Umbilical cord (tissue), 2 donors: ENCODE results near the gene HAGHL. TPM values are rescaled to one million over a fixed set of nuclear protein-coding genes. Genes with fewer than 3 reads are reported as not detected.
"Not testable (repeated sequence)": the region's sequence is repeated elsewhere in the genome, so short reads cannot be mapped to it uniquely, and the experiment has no call there.

Experiments
- DNase-seq: peaks from one replicate; pipeline ENCODE4 v3.0.0-alpha.2; 2015; ENCODE audit warnings: low spot score
- total RNA-seq: library from RNA; depleted of rRNA; stranded (reverse); fragments of >200 nt; gene quantifications from one replicate; pipeline ENCODE4 v1.2.3, GENCODE V29; 2014; ENCODE audit warnings: low replicate concordance; ENCODE audit not compliant: insufficient read depth

Gene HAGHL
- total RNA-seq, 1 donor from 2014 or later = 7.5 TPM

GRCh38 chr16:687499-687898 lies 39.4 kb upstream of the HAGHL start:
- DNase-seq = no peak

DNA sequence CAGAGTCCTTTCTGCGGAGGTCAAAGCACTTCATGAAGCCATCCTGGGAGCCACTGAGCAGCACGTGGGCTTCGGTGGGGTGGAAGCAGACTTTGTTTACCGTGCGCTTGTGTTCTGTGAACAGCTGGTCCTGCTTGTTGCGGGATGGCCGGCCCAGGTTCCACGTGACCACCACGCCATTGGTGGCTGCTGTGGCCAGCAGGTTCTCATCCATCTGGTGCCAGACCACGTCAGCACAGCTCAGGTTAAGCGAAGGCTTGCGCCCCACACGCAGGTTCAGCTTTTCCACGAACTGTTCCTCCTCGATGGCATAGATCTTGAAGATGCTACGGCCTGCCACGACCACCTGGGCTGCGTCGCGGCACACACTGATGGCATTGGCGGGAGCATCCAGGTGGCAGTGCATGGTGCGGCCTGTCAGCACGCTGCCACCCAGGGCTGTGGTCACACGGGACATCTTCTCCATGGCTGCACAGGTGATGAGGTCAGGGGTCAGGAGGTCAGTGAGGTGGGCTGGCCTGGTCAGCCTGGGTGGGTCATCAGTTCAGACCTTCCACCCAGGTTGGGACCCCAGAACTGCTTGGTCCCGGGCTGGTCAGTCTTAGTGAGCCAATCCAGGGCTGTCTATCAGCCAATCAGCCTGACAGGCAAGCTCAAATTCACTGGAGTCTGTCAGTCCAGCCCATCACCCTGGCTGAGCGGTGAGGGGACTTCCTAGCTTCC lies 37.6 kb upstream of the HAGHL start:
- no peak for DNase-seq

DNA sequence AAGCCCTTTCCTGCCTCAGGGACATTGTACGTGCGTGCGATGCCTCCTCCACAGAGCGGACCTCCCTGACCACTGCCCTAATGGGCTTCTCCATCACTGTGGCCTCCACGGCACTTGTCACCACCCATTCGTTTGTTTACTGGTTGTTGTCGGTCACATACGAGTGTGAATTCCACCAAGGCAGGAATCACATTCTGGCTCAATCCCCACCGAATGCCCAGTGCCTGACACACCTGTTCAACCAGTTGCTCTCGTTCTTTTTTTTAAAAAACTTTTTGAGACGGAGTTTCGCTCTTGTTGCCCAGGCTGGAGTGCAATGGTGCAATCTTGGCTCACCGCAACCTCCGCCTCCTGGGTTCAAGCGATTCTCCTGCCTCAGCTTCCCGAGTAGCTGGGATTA lies 35.7 kb upstream of the HAGHL start:
- DNase-seq = not testable (repeated sequence)

GRCh38 chr16:692356-693108 lies 34.4 kb upstream of the HAGHL start:
- DNase-seq = no peak

DNA sequence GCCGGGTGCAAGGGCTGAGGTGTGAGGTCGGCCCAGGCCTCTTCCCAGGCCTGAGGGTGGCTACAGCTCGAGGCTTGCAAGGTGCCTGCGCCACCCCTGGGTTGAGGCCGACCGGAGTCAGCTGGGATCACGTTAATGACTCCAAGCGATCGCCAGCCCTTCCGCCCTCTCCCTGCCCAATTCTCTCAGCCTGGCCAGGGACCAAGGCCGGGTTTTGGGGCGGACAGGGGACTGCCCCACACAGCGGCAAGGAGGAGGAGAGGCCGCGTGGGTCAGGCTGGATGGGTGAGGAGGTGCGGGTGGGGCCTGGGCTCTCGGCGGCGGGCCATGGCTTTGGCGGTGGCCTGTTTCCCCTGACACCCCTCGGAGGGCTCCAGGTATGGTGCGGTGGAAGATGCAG lies 33.5 kb upstream of the HAGHL start:
- DNase-seq = no peak

GRCh38 chr16:693766-694165 lies 33.1 kb upstream of the HAGHL start:
- no peak for DNase-seq

GRCh38 chr16:694187-694862 lies 32.6 kb upstream of the HAGHL start:
- DNase-seq = no peak

- no peak for DNase-seq
Observed at GRCh38 chr16:694863-695354, 32.0 kb upstream of the HAGHL start.

DNA sequence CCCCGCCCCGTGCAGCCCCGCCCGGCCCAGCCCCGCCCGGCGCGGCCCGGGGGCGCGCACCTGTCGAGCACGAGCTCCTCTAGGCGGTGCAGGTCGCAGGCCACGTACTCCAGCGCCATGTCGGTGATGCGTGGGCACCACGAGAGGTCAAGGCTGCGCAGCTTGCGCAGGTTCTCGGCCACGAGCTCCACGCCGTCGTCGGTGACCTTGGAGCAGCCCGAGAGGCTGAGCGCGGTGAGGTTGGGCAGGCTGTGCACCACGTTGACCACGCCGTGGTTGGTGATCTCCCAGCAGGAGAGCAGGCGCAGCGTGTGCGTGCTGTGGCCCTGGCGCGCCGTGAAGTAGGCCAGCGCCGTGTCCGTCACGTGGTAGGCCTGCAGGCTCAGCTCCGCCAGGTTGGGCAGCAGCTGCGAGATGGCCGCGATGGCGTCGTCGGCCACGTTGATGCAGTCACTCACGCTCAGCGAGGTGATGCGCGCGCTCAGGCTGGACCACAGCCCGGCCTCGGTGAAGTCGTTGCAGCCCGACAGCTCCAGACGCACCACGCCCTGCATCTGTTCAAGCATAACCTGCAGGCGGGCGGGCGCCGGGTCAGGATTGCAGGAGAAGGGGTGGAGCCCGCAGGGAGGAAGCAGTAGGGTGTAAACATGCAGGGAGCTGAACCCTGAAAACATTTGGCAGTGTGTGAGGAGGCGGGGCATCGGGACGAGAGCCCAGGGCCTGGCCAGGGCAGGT lies 31.4 kb upstream of the HAGHL start:
- no peak for DNase-seq

DNA sequence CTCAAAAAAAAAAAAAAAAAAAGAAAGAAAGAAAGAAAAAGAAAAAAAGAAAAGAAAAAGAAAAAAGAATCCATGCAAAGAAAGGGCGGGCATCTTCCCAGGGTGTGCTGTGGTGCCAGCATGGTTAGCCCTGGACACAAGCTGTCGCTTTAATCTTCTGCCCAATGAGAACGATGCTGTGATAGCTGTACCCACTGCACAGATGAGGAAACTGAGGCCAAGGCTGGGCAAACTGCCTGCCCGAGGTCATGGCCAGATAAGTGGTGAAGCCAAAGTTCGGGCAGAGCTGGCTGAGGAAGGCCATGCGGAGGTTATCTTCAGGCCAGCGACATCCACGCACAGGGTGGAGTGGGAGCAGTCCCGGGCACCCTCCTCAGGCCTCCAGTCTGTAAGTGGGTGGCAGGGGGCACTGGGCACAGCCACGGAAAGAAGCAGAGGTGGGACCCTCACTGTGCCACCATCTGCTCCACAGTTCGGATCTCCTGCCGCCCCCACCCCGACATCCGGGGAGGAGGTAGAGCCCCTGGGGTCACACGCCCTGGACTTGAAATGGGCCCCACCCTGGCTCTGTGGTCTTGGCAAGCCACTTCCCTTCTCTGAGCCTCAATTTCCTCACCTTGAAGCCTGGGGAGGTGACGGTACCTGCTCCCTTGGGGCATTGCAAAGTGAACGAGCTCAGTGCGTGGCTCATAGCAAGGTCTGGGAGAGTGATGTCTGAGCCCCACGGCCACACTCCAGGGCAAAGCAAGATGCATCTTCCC lies 27.8 kb upstream of the HAGHL start:
- DNase-seq = no peak

DNA sequence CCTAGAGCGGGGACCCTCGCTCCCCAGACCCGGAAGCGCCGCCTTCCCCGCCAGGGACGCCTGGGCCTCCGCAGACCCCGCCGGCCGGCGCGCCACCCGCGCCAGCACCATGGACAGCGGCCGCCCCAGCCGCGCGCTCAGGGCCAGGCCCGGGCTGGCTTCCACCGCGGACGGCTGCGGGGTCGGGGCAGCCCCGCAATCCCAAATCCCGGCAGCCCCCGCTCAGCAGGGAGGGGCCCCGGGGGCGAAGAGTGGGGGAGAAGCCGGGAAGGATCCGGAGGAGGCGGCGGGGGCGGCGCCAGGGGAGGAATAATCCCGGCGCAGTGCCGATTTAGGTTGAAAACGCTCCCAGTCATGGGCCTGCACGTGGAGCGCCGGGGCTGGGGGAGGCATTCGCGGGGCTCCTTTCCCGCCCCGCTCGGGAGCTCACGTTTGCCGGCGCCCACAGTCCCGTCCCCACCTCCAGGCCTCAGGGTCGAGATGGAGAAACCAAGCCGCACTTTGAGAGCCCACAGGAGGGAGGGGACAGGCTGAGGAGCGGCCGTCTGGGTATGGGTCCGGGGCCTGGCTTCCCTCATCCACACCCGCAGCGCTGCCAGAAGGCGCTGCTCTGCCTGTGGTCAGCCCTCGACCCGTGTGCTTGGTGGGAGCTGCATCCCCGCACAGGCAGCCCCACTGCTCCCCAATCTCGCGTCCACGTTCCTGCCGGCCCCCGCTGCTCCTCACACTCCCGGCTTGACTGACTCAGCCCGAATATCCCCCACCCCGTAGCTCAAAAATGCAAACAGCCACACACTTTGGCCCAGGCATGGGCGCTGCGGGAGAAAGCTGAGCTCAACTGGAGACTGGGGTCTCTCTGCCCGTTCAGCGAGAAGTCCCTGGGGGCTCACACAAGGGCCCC lies 26.0 kb upstream of the HAGHL start:
- no peak for DNase-seq

DNA sequence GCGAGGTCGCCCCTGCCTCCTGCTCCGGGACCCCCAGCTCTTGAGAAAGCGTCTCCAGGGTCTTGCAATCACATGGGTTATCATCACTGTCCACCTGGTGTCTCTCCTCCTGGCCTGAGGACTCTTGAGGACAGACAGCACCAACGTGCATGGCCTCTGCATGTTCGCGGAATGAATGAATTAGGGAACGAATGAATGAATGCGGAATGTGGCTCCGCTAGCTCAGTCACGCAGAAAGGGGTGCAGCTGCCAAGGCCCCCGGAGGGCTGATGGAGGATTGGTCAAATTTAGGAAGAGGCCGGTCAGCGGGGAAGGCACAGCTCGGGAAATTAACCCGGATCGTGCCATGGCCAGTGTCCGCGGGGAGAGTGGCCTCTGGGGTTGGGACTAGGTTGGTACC lies 24.6 kb upstream of the HAGHL start:
- DNase-seq = no peak

- DNase-seq = no peak
Observed at GRCh38 chr16:703406-703805, 23.5 kb upstream of the HAGHL start.

DNA sequence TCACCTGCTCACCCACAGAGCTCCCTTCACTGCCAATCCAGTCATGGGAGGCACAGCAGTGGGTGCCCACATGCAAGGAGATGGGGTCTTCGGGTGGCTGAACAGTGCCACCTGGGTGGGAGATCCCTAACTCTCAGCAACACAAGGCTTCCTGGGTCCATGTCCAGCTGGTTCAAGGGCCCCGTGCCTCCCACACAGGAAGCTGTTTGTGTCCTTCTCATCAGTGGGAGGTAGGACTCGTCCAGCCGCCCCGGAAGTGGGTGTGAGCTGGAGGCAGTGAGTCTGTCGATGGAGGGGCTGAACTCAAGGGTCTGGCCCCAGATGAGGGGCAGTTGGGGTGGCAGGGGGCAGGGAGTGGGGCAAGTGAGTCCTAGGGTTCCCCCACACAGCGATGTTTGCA lies 22.9 kb upstream of the HAGHL start:
- DNase-seq = no peak

DNA sequence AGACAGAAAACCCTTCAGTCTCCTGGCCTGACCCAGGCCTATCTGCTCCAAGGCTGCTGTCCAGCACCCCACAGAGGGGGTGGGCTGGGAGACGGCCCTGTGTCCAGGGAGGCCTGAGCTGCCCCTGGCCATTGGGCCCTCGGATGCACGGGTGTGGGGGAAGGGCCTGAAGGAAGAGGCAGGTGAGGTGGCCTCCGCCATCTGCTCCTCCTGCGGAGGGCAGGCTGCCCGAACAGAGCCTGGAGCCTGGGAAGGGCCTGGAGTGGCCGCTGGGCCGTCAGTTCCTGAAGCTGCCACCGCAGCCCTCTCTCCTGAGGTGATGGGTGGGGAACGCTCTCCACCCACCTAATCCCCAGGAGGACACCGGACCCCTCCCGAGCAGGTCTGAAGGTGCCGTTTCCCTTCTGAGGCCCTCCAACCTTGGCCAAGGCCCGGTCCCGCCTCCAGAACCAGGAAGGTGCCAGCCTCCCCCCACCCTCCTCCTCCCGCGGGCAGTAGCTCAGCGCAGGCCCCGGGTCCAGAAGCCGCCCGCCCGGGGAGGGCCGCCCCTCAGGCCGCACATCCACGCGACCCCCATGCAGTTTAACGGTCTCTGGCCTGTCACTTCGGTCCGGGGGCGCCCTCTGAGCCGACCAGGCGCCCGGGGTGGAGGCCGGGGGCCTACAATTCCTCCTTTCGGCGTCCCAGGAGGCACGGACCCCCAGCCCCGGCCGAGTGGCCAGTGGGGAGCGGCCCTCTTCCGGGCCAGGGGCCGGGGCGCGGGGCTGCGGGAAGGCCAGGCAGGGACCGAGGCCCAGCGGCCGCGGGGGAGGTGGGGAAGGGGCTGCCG lies 22.1 kb upstream of the HAGHL start:
- DNase-seq = no peak

DNA sequence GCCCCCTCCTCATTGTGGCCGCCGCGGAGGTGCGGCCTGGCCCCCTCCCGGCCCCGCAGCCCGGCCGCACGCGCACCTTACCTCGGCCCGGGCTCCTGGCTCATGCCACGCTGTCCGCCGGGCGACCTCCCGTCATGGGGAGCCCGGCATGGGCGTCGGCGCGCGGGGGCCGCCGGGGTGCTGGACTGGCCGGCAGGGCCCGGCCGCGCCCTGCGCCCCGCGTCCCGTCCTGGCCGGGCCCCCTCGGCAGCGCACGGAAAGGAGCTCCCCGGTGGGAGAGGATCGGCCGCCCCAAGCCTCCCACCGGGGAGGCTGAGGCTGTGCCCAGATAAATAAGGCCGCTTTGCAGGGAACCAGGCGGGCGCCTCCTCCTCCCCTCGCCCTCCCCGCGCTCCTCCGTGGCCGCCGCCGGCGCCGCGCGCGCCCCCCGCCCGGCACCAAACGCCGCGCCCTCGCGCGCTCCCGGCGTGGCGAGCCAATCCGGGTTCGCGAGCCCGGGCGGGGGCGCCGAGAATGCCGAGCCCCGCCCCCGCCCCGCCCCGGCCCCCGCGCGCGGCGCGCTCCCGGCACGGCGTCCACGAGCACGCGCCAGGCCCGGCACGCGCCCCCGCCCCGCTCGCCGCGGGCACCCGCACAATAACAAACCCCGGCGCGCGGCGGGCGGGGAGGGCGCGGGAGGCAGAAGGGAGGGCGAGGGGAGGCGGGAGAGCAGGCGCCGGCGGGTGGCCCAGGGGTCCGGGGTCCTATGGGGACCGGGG lies 21.3 kb upstream of the HAGHL start, which contains the start of gene FBXL16:
TSS of gene FBXL16 (minus strand) at position 371 of the 758 bp plus-strand sequence. CDS start 8,396 bp downstream, outside the sequence.
- no peak for DNase-seq

DNA sequence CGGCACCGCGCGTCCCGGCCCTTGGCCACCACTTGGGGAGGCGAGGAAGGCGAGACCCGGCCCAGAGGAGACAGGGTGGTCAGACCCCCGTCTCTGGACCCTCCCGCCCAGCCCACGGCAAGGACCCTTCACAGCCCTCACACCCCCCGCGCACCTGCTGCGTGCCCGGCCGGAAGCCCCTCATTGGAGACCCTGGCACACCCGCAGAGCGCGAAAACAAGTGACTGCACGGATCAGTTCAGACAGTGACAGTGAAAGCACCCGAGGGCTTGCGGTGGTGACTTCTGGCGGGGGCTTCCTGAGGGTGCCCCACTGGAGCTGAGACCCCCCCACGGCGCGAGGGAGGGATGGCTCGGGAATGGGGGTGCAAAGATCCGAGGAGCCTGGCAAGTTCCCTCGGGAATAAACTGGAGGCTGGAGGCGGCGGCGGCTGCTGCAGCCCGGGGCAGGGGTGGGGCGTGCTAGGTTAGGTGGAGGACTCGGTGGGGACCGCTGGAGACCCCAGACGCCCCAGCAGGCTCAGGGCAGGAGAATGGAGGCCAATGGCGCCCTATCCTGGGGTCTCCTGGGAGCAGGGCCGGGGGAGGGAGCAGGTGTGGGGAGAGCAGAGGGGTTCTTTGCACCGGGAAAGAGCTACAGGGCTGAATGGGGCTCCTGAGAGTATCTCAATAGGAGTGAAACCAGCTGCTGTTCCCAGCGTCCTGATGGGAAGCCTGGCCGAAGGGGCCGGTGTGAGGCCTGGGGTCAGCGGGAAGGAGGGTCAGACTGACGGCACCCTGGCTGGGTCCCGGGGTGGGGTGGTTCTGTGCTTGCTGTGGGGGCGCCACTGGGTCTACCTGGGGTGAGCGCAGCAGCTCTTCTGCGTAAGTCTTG lies 20.5 kb upstream of the HAGHL start:
- DNase-seq = no peak
